GM13976 (cell line): ENCODE measurements around the gene RNF130.

ENCODE experiments used
- DNase-seq: peaks from one replicate; pipeline ENCODE4 v3.0.0; 2012; ENCODE audit warnings: low spot score
- CTCF ChIP-seq: IDR thresholded peaks from 2 replicates; pipeline ENCODE4 v1.5.1; 2012; ENCODE audit warnings: borderline replicate concordance, mild to moderate bottlenecking; ENCODE audit not compliant: insufficient read depth; ENCODE audit errors: extremely low read depth, missing control alignments, control extremely low read depth
- in situ Hi-C: fragments of 300-500 bp; cut with MboI; formaldehyde crosslinking; loops from one replicate; pipeline ENCODE4 v1.12.0; 2022; ENCODE audit warnings: low sequenced_read_pairs, mixed read lengths, inconsistent platforms; ENCODE audit not compliant: unreplicated experiment

The RNF130 gene

GRCh38 chr5:180103487-180104167 lies 32.1 kb upstream of the RNF130 start:
- DNase-seq: no peak
- in situ Hi-C loops: no loop called here
- no peak for TF ChIP-seq CTCF

GRCh38 chr5:180102636-180103035 lies 31.1 kb upstream of the RNF130 start:
- DNase-seq: no peak
- no peak for TF ChIP-seq CTCF
- in situ Hi-C loops: no loop called here

- in situ Hi-C loops: no loop called here
- DNase-seq: no peak
- TF ChIP-seq CTCF: no peak
Measured at GRCh38 chr5:180101451-180102105, 30.0 kb upstream of the RNF130 start.

GRCh38 chr5:180100621-180101450 lies 29.3 kb upstream of the RNF130 start:
- in situ Hi-C loops: no loop called here
- no peak for DNase-seq
- no peak for TF ChIP-seq CTCF

- no peak for TF ChIP-seq CTCF
- no peak for DNase-seq
- in situ Hi-C loops: no loop called here
Measured at GRCh38 chr5:180099733-180100611, 28.4 kb upstream of the RNF130 start.

- DNase-seq: no peak
- in situ Hi-C loops: no loop called here
- no peak for TF ChIP-seq CTCF
Measured at GRCh38 chr5:180098991-180099732, 27.6 kb upstream of the RNF130 start.
